IPS-18c (cell line): Measurements from ENCODE around the gene NRXN3.

Experiments used
- H3K4me3 ChIP-seq: 2 replicates; pipeline ENCODE4 v1.7.0; 2013; ENCODE audit warnings: low read depth, mild to moderate bottlenecking, low read length, moderate library complexity; ENCODE audit not compliant: insufficient read depth
- H3K9me3 ChIP-seq: one replicate; pipeline ENCODE4 v1.6.1; 2013; ENCODE audit warnings: mild to moderate bottlenecking, low read length, moderate library complexity; ENCODE audit not compliant: control insufficient read depth, insufficient read depth

The NRXN3 gene

DNA sequence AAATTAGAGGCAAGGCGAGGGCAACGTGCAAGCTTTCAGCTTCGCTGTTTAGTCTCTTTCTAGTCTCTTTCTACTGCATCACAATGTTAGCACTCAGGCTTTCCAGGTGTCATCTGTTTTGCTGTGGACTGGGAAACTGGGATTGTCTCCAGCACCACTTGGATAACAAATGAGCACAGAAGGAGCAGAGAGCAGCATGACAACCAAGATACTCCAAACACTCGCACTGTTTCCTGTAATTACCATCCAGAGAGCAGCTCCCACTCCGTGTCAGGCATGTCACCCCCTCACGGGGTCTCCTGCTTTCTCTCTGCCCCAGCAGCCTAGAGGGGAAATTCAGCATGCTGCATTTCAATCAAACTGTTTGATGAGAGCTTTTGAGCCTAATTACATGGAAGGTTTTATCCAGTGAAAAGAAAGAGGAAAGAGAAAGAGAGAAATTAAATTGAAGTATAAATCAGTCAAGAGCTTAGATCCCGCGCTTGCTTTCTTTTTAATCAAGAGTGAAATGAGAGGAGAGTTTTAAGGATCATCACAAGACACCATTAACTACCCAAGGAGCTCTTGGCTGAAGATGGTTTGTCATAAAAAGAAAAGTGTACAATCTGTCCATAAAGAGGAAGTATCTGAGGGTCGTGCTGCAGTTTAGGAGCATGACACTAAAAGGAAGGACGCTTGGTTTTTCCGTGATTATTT is 1123.5 kb downstream of the NRXN3 start:
- H3K4me3 ChIP-seq, result no peak overlapping the region; the same call in 1 of the 2 replicates
- H3K9me3 ChIP-seq, result no peaks in the 10 kb centered on the region

DNA sequence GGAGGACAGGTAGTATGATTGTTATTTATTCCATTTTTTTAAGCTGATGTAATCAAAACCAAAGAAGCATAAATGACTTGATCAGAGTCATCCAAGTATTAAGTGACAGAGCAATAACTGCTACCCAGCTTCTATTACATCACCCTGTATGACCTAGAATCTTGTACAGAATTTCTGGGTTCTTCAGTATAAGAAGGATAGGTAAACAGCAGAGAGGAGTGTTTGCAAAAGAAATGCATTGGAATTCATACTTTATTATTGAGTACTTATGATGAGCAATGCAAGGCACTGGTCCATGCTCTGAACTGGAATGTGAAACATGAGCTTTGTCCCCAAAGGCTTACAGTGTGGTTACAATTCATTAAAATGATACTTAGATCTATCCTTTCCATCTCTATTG is 1124.3 kb downstream of the NRXN3 start:
- H3K9me3 ChIP-seq, result no peaks in the 10 kb centered on the region
- H3K4me3 ChIP-seq, result no peak overlapping the region

DNA sequence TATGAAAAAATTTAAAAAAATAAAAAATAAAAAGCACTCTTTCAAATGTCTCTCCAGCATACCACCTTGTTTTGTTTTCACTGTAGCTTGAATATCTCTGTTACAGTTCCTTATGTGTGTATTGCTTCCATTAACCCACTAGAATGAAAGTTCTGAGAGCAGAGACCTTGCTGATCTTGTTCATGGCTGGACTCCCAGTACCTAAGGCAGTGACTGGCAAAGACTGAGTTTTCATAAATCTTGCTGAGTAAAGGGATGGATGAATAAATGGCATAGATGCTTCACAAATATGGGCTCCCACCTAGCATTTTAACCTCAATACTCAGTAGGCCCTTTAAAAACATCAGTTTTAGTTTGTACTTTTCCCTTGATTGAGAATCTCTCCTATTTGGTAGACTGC is 1125.2 kb downstream of the NRXN3 start:
- H3K4me3 ChIP-seq, result no peak overlapping the region

DNA sequence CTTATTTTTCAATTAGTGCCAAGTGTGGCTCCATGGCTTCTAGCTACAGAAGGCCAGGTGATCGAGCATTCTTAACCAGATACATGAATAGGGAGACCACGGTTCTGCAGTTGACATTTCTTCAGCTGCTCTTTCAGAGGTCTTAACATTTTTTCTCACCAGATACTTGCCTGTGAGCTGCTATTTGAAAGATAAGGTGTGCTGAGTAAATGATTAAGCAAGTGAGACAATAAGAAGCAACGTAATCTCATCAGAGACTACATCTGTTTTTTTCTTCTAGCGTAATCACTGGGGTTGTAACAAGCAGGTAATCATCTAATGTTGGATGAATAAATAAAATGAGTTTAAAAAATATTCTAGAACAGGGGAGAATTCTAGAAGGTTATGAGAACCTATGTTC is 1128.2 kb downstream of the NRXN3 start:
- Histone ChIP-seq H3K9me3 (no peaks in the 10 kb centered on the region), H3K4me3 (no peak overlapping the region)

More for the DNA sequence above, 1125.2 kb downstream of the NRXN3 start:
- H3K9me3 ChIP-seq, result no peaks in the 10 kb centered on the region

DNA sequence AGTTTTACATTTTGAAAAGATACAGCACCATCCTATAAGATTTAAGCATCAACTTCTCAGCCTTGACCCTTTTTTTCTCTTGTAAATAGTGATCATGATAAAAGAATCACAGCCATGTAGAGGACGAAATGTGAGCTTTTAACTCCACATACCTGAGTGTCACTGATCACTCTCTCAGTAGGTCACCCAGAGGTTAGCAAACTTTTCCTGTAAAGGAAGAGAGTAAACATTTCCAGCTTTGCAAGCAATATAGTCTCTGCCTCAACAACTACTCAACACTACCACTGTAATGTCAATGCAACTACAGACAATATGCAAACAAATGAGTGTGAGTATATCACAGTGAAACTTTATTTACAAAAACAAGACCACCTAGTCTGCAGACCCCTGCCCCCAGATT is 1129.0 kb downstream of the NRXN3 start:
- Histone ChIP-seq H3K9me3 (no peaks in the 10 kb centered on the region), H3K4me3 (no peak overlapping the region)

DNA sequence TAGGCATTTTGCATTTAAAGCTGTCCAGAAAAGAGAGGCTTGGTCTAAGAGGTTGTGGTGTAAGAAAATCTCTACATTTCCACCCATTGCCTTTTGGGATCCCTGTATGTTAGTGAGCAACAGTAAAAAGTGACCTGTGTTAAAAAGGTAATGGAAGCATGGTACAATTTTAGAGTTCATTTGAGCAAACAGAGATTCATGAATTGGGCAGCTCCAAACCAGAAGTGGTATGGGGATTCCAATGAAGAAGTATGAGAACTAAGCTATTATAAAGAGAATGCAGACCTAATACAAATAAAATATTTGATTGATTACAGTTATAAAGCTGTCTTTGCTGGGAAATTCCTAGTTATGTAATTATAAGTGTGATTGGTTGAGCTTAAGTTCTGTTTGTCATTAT is 1134.1 kb downstream of the NRXN3 start:
- Histone ChIP-seq H3K4me3 (no peak overlapping the region), H3K9me3 (no peaks in the 10 kb centered on the region)

DNA sequence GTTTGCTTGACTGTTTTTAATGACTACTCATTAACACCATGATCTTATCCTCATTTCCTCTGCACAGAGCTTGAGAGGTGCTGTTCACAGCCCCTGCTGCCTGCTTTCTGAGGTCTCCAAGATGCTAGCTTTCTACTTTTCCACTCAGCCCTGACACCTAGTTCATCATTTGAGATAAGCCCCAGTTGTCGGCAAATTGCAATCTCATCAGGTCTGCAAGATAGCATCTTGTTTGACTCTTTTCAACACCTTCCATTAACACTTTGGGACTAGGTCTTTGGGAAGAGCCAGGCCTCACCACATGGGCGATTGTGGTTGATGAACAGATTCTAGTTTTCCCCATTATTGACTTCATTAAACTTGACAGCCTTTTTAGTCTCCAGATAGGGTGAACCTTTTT is 1136.4 kb downstream of the NRXN3 start:
- H3K4me3 ChIP-seq, result no peak overlapping the region
- H3K9me3 ChIP-seq, result no peaks in the 10 kb centered on the region

DNA sequence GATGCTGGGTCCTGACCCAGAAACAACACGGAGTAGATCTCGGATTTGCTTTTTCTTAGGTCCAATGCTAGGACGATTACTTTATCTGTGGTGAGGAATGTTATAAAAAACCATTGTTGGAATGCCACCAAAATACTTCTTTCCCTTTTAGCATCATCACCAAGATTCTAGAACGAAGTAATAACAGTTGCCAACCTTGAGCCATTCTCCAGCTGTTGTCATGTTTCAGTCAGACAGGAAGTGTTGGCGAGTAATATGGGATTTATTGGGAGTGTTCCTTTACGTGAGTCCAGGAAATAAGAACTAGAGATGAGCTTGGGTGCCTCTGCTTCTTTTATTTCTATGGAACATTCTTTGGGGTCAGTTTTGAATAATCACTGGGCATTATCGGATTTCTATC is 1148.2 kb downstream of the NRXN3 start:
- Histone ChIP-seq H3K9me3 (no peaks in the 10 kb centered on the region), H3K4me3 (no peak overlapping the region)

DNA sequence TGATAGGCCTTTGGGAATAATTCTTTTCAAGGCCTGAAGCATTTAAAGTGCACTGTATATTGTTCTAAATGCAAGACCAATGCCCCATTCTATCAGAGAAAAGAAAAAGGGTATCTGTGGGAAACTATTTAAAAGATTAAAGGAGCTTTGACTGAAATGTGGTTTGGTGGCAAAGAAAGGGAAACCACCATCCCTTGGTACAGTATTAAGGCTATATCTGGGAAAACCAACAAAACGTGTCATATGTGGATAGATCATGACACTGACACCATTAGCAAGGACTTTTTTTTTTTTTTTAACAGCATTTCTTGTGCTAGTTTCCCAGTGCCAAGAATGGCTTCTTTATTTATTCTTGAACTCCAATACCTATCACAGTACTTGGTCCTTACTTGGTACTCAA is 1150.4 kb downstream of the NRXN3 start:
- Histone ChIP-seq H3K9me3 (no peaks in the 10 kb centered on the region), H3K4me3 (no peak overlapping the region)

DNA sequence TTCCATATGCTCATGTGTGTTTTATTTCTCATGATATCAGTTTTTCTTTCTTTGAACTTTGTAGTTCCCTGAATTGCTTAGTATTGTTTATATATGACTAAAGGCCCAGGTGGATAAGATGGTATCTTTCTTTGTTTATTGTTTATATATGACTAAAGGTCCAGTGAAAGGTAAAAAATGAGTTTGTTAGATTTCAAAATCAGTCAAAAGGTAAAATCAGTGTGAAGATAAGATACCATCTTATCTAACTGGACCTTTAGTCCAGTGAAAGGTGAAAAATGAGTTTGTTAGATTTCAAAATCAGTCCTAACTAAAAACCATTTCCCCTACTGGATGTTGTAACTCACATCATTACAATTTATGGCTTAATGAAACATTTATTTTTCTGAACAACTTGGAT is 1150.9 kb downstream of the NRXN3 start:
- H3K4me3 ChIP-seq, result no peak overlapping the region
- H3K9me3 ChIP-seq, result no peaks in the 10 kb centered on the region

DNA sequence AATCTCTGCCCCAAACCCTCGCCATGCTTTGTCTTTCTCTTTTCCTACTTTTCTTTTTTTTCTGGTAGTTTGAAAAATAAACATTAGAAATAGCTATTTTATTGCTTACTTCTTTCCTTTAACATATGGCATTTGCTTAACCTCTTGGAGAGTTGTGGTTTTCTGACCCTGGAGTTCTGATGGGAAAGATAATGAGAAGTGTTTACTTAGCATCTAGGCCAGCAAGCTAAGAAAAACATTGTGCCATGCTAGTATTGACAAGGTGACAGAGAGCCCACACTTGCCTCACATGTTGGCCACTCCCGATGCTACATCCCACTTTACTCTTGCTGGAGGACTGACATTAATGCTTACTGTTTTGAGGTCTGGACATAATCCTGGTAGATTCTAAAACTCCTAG is 1154.9 kb downstream of the NRXN3 start:
- Histone ChIP-seq H3K4me3 (no peak overlapping the region), H3K9me3 (no peaks in the 10 kb centered on the region)

DNA sequence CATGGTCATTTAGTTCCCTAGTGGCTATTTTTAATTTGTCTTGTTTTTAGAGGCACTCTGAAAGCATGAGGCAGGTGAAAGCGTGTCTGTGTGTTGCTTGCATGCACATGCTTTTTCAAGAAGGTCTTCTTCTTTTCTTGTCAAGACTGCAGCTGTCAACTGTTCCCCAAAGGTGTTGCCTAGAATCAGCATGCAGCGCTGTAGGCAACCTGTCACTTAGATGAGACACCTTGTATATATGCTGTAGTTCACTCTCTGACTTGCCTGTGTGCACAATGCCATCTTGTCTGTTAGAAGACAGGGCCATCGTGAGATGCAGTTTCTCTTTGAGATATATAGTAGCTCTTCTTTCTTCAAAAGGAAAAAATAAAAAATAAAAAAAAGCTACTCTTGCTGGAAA is 1155.4 kb downstream of the NRXN3 start:
- Histone ChIP-seq H3K4me3 (no peak overlapping the region), H3K9me3 (no peaks in the 10 kb centered on the region)

DNA sequence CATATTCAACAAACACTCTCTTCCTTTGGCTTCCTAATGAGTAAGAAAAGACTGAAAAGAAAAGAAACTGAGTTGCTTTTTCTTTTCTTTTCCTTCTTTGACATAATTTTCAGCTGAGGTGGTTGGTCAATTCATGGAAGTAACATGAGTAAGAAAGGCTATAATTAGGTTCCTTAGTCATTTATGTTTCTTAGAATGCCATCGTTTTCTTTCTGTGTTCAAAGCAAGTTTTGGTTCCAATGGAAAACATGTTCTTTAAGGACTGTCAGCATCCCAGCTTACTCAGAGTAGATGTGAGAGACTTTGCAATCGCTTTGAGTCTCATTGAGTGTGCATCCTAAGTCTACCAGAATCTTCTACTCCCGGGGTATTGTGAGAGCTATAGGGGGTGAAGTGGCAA is 1158.7 kb downstream of the NRXN3 start:
- H3K9me3 ChIP-seq, result no peaks in the 10 kb centered on the region
- no peak overlapping the region for H3K4me3 ChIP-seq

DNA sequence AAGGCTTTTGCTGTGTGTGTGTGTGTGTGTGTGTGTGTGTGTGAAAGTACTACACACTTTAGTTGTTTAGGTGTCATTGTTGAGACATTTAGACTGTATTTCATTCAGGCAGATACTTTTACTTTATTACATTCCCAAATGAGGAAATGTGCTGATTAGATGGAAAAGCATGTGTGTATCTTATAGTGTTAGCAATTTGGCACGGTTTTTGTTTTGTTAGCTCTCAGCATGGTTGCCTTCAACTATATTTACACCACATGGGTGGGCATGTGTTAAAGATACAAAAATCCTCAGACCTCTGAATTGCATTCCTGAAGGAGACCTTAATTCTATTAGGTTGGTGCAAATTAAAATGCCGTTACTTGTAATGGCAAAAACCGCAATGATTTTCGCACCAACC is 1161.7 kb downstream of the NRXN3 start:
- no peaks in the 10 kb centered on the region for H3K9me3 ChIP-seq
- no peak overlapping the region for H3K4me3 ChIP-seq

DNA sequence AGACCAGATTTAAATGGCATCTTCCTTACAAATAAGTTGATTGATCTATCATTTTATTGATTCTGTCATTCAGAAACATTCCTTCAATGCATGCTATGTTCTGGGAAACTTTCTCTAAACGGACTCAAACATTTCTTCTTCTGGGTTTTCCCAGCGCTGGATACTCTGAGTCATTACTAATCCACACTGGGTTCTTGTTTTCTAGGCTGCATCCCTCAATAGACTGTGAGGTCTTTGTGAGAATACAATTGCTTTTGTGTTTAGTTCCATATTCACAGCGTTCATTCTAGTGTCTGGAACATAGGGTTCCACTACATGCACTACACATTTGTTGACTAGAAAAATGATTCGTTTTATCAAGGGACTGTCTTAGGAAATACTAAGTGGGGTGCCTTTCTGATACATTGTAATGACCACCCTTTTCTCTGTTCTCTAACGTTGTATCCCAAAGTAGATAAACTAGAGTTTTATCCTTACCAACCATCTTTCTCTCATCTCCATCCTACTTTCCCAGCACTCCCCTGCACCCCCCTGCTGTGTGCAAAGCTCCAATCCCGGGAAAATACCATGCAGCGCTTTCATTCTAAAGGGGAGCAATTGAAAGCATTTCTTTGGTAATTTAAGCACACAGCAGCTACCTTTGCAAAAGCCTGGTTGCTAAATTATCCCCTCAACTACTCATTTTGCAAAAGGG is 1162.5 kb downstream of the NRXN3 start:
- H3K4me3 ChIP-seq, result no peak overlapping the region
- no peaks in the 10 kb centered on the region for H3K9me3 ChIP-seq

DNA sequence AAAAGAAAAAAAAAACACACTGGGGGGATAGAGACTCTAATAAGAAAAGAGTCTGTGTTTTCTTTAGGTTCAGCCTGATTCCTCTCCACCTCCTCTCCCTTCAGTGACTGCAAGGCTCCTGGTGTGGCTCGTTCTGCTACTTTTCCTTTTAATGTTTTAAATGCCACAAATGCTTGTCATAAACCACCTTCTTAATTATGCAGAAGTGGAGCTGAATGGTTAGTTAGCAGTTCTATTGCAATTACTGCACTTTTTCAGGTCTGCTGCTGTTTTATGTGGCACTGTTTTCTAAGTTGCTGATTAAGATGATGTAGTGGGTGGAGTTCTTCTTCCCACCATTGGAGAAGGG is 1163.0 kb downstream of the NRXN3 start:
- H3K4me3 ChIP-seq, result no peak overlapping the region
- no peaks in the 10 kb centered on the region for H3K9me3 ChIP-seq

DNA sequence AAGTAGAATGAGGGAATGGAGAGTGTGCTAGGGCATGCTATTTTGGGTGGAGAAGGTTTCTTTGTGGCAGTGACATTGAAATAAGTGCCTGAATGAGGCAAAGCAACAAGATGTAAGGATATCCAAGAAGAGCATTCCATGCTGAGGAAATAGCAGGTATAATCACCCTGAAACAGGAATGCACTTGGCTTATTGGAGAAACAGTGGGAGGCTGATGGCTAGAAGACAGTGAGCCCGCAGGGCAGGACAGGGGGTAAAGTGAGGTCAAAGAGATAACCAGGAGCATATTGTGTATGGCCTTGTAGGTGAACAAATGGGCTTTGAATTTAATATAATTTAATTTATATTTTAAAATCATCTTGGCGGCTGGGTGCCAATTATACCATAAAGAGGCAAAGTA is 1164.1 kb downstream of the NRXN3 start:
- Histone ChIP-seq H3K4me3 (no peak overlapping the region), H3K9me3 (no peaks in the 10 kb centered on the region)

DNA sequence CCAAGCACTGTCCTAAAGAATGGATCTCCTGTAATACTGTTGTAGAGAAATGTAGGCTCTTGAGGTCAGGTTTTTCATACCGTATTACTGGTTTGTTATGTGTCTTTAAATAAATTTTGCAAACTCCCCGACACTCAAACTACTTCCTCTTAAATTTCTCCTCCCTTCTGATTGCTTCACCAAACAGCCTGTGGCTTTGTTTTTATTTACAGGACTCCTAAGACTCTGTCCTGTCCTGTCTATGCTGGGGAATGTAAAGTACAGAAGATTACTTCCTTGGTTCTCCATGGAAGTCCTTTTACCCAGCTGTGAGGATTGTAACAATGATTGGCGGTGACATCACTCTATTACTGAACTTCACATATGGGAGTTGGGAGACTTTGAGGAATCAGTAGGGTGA is 1167.6 kb downstream of the NRXN3 start:
- no peaks in the 10 kb centered on the region for H3K9me3 ChIP-seq
- no peak overlapping the region for H3K4me3 ChIP-seq

DNA sequence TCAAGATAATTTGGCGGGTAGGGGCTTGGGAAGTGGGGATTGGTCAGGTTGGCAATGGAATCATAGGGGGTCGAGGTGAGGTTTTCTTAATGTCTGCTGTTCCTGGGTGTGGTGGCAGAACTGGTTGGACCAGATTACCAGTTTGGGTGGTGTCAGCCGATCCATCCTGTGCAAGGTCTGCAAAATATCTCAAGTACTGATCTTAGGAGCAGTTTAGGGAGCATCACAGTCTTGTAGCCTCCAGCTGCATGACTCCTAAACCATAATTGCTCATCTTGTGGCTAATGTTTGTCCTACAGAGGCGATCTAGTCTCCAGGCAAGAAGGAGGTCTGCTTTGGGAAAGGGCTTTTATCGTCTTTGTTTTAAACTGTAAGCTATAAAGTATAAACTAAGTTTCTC is 1172.8 kb downstream of the NRXN3 start:
- Histone ChIP-seq H3K9me3 (no peaks in the 10 kb centered on the region), H3K4me3 (no peak overlapping the region)
